Neuron (in vitro differentiated cells): ENCODE results near the gene HOXB5.

Experiments used
- H2AFZ ChIP-seq: one replicate; pipeline ENCODE4 v1.6.1; 2013; ENCODE audit warnings: low read depth, mild to moderate bottlenecking, inconsistent platforms, low read length, moderate library complexity
- H3K27me3 ChIP-seq: one replicate; pipeline ENCODE4 v1.6.1; 2013; ENCODE audit warnings: low read length; ENCODE audit not compliant: insufficient read depth
- H3K36me3 ChIP-seq: one replicate; pipeline ENCODE4 v1.6.1; 2013; ENCODE audit warnings: low read length; ENCODE audit not compliant: insufficient read depth
- H3K4me1 ChIP-seq: one replicate; pipeline ENCODE4 v1.6.1; 2013; ENCODE audit warnings: low read length; ENCODE audit not compliant: insufficient read depth
- H3K4me3 ChIP-seq: 2 replicates; pipeline ENCODE4 v1.5.1; 2013; ENCODE audit warnings: mild to moderate bottlenecking, low read length, moderate library complexity
- H3K9me3 ChIP-seq: one replicate; pipeline ENCODE4 v1.6.1; 2013; ENCODE audit warnings: low read length

HOXB5 gene

DNA sequence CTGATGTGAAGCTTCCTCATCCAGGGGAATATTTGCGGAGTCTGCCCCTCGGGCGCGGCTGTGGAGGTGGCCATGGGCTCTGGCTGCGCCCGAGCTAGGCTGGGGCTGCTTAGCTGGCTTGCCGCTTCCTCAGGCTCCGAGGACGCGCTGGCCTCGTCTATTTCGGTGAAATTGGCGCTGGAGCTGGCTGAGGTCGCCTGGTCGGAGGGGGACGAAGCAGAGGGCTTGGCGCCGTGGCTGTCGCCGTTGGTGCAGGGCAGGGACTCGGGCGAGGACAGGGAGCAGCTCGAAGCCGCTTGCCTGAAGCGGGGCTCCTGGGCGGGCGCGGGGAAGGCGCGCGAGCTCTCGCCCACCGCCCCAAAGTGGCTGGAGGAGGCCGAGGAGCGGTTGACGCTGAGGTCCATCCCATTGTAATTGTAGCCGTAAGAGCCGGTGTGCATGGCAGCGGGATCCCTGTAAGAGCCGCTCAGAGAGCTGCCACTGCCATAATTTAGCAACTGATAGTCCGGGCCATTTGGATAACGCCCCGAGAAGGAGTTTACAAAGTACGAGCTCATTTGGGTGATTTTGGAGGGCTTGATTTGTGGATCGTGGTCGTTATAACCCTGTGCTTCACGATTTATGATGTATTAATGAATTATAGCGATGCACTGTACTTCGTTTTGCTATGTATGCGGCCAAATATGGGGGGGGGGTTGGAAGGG lies at the start of gene HOXB5:
HOXB5 (minus strand) TSS at position 654 of the 704 bp plus-strand sequence; CDS start at position 557, 97 bp downstream.
- no peaks in the 10 kb centered on the region for H3K9me3 ChIP-seq
- H3K4me1 ChIP-seq, result no peaks in the 10 kb centered on the region
- no peaks in the 10 kb centered on the region for H3K36me3 ChIP-seq
- no peak within 1 kb of the TSS for H3K4me3 ChIP-seq
- H2AFZ ChIP-seq, result no peak within 1 kb of the TSS
- peaks cover 99% of the 10 kb centered on the region for H3K27me3 ChIP-seq

GRCh38 chr17:48642843-48643696 lies 49.5 kb upstream of the HOXB5 start:
- Histone ChIP-seq H3K4me3 (no peak overlapping the region), H3K36me3 (no peaks in the 10 kb centered on the region)

DNA sequence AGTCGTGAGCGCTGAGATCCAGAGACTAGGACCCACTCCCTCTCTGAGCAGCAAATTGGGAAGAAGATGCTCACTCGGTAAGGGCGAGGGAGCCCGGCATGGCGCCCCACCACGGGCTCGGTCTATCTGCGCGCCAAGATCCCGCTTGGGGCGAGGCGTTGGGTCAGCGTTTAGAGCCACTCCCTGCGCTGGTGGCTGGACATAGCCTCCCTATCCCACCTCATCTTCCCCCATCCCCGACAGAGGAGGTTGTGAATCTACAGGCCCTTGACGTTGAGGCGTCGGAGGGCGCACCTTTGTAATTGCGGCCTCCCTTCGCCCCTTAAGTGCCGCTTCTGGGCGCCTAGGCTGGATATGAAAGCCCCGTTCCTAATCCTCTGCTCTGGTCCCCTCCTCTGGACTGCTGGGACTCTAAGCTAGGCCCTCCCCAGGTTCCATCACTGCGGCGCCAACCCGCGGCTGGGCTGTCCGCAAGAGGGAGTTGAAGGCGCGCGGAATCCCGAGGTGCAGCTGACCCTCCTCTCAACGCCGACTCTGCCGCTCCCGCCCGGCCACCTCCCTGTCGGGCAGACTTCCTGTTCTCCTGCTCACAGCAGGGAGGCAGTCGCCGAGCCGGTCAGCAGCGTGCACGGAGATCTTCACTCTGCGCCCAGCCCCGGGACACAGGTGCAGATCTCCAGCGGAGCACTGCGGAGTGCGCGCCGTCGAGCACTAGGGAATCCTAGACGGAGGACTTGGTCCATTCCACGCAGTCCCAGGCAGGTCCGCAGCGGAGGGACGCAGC lies 48.7 kb upstream of the HOXB5 start:
- H3K9me3 ChIP-seq, result no peaks in the 10 kb centered on the region
- no peaks in the 10 kb centered on the region for H3K36me3 ChIP-seq
- H3K27me3 ChIP-seq, result peaks cover 99% of the 10 kb centered on the region
- H2AFZ ChIP-seq, result no peak overlapping the region
- H3K4me1 ChIP-seq, result no peaks in the 10 kb centered on the region
- no peak overlapping the region for H3K4me3 ChIP-seq

More at GRCh38 chr17:48642843-48643696, 49.5 kb upstream of the HOXB5 start:
- Histone ChIP-seq H3K27me3 (peaks cover 99% of the 10 kb centered on the region), H2AFZ (no peak overlapping the region), H3K4me1 (no peaks in the 10 kb centered on the region), H3K9me3 (no peaks in the 10 kb centered on the region)

DNA sequence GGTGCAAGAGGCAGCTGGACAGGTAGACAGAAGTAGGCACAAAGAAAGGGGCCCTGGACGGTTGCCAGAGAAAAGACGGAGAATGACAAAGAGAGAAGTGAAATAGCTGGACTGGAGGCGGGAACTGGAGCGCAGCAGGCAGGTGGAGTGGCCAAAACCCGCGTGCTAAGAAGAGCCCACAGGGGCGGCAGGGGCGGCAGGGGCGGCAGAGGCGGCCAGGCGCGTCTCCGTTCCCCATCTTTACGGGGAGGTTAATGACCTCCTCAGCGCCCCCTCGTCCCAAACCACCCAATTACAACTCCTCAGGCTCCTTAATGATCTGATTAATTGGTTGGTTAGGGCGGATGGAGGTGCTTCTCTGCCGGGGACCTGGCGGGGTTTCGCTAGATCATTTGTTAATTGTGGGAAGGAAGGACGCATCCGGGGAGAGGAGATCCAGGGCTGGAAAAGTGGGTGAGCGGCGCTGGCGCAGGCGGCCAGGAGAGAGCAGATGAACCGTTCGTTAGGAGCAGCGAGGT lies 48.0 kb upstream of the HOXB5 start:
- H3K27me3 ChIP-seq, result peaks cover 100% of the 10 kb centered on the region
- no peaks in the 10 kb centered on the region for H3K4me1 ChIP-seq
- H3K36me3 ChIP-seq, result no peaks in the 10 kb centered on the region
- H3K4me3 ChIP-seq, result no peak overlapping the region
- no peaks in the 10 kb centered on the region for H3K9me3 ChIP-seq
- H2AFZ ChIP-seq, result no peak overlapping the region

GRCh38 chr17:48640858-48641180 lies 47.2 kb upstream of the HOXB5 start:
- Histone ChIP-seq H3K27me3 (peaks cover 97% of the 10 kb centered on the region), H3K4me3 (no peak overlapping the region), H3K36me3 (no peaks in the 10 kb centered on the region), H2AFZ (no peak overlapping the region), H3K9me3 (no peaks in the 10 kb centered on the region), H3K4me1 (no peaks in the 10 kb centered on the region)

DNA sequence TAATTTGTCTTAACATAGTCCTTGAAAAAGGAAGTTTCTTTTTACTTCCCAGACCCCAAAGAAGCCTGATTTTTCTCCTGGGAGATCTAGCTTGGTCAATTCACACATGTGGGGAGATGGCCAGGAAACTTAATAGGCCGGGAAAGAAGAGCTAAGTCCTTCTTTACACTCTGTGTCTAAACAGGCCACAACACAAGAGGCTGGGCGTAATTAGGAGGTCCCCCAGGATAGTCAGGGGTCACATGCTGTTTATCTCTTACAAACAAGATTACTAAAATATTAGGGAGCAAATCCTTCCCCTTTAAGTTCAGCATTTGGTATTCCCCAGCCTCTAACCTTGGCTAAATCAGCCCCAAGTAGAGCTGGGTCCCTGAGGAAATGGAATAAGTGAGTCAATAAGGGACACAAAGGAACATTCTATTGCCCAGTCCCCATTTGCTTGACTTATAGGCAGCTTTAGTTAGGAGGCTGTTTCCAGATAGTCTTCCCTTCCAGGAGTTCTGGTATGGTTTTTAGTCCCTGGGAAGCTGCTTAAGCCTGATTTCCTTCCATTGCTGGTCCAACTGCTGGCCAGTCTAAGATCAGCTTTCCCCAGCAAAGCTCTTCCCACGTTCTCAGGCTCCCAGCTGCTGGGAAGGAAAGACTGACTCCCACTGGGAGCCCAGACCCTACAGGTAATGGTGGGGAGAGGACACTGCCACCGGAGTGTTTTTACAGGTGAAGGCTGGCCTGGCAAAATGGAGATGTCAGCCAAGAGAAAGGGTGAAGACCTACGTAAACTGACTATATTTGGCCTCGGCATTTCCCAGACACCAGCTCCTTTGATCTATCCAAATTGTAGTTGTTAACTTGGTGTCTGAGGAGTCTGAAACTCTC lies 46.6 kb upstream of the HOXB5 start:
- Histone ChIP-seq H3K4me3 (no peak overlapping the region), H3K4me1 (no peaks in the 10 kb centered on the region), H2AFZ (no peak overlapping the region), H3K27me3 (peaks cover 97% of the 10 kb centered on the region), H3K9me3 (no peaks in the 10 kb centered on the region), H3K36me3 (no peaks in the 10 kb centered on the region)

GRCh38 chr17:48639136-48639535 lies 45.6 kb upstream of the HOXB5 start:
- H3K4me1 ChIP-seq, result no peaks in the 10 kb centered on the region
- no peaks in the 10 kb centered on the region for H3K9me3 ChIP-seq
- H2AFZ ChIP-seq, result no peak overlapping the region
- no peak overlapping the region for H3K4me3 ChIP-seq
- peaks cover 97% of the 10 kb centered on the region for H3K27me3 ChIP-seq
- no peaks in the 10 kb centered on the region for H3K36me3 ChIP-seq

- H3K4me3 ChIP-seq, result no peak overlapping the region
- H2AFZ ChIP-seq, result no peak overlapping the region
- H3K36me3 ChIP-seq, result no peaks in the 10 kb centered on the region
- H3K27me3 ChIP-seq, result peaks cover 95% of the 10 kb centered on the region
- H3K4me1 ChIP-seq, result no peaks in the 10 kb centered on the region
- H3K9me3 ChIP-seq, result no peaks in the 10 kb centered on the region
Measured at GRCh38 chr17:48637323-48638260, 44.0 kb upstream of the HOXB5 start.

- Histone ChIP-seq H2AFZ (no peak overlapping the region), H3K4me3 (no peak overlapping the region), H3K9me3 (no peaks in the 10 kb centered on the region), H3K36me3 (no peaks in the 10 kb centered on the region), H3K27me3 (peaks cover 95% of the 10 kb centered on the region), H3K4me1 (no peaks in the 10 kb centered on the region)
Measured at GRCh38 chr17:48636177-48637018, 42.8 kb upstream of the HOXB5 start.

DNA sequence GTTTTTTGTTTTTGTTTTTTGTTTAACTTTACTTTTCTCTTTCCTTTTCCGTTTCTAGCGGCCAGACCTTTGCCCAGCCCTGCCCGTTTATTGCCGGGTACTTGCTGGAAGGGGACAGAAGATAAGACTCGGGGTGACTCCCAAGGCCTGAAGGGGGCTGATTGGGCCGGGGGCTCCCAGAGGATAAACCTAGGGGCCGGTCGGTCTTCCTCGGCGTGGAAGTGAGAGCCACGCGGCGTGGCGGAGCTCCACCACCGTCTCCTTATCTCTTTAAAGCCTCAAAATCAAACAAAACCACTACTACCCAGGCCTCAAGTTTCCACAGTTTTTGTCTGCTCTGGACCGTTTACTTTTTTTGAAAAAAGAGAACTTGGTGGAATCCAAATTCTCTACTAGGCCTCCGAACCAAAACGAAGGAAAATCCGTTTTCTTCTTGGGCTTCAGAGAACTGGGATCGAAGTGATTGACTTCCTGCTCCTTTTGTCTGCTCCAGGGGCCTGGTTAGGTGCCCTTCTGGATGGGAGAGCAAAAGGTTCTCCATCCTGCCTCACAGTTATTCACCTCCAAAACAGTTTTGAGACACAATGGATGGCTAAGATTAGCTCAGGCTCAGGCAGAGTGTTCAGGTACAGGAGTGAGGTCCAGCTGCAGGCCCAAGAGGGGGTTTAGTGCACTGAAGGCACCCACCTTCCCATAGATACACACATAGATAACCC lies 41.1 kb upstream of the HOXB5 start:
- H3K4me1 ChIP-seq, result no peaks in the 10 kb centered on the region
- H2AFZ ChIP-seq, result no peak overlapping the region
- H3K36me3 ChIP-seq, result no peaks in the 10 kb centered on the region
- peaks cover 95% of the 10 kb centered on the region for H3K27me3 ChIP-seq
- no peak overlapping the region for H3K4me3 ChIP-seq
- no peaks in the 10 kb centered on the region for H3K9me3 ChIP-seq
